Heart right ventricle (tissue), 16 donors: ENCODE results near the gene CLEC16A. TPM values are rescaled to one million over a fixed set of nuclear protein-coding genes. Genes with fewer than 3 reads are reported as not detected.

Experiments used
- ATAC-seq, 8 donors: fragments of 200-7000 bp; cut with Tn5 transposase; one replicate each; pipeline ENCODE4 v1.9.1; 2020; ENCODE audit warnings: mild to moderate bottlenecking in 8 of 8, moderate library complexity in 8 of 8, moderate number of reproducible peaks in 1 of 8
- DNase-seq, 2 donors: peaks; one replicate each; pipeline ENCODE4 v3.0.0-alpha.2; 2020
- H3K27ac ChIP-seq, 10 donors: fragments of 200-600 bp; sonication (generic) in 2 of 10; one replicate each; pipeline versions ENCODE4 v1.5.0 to v1.8.0; 2020 to 2022; ENCODE audit warnings: mild to moderate bottlenecking in 3 of 10
- H3K27me3 ChIP-seq, 7 donors: fragments of 200-600 bp; one replicate each; pipeline ENCODE4 v1.8.0; 2021 to 2022; ENCODE audit warnings: mild to moderate bottlenecking in 2 of 7
- H3K36me3 ChIP-seq, 9 donors: fragments of 200-600 bp; sonication (generic) in 1 of 9; one replicate each; pipeline versions ENCODE4 v1.5.0 to v1.8.0; 2020 to 2022; ENCODE audit warnings: mild to moderate bottlenecking in 2 of 9
- H3K4me1 ChIP-seq, 9 donors: fragments of 200-600 bp; sonication (generic) in 1 of 9; one replicate each; pipeline versions ENCODE4 v1.5.0 to v1.8.0; 2020 to 2022; ENCODE audit warnings: mild to moderate bottlenecking in 4 of 9
- H3K4me3 ChIP-seq, 10 donors: fragments of 200-600 bp; sonication (generic) in 2 of 10; one replicate each; pipeline versions ENCODE4 v1.5.0 to v1.8.0; 2020 to 2022; ENCODE audit warnings: mild to moderate bottlenecking in 7 of 10, moderate library complexity in 2 of 10
- H3K9me3 ChIP-seq, 11 donors: fragments of 200-600 bp in 10 of 11; sonication (generic) in 2 of 11; one replicate each; pipeline versions ENCODE4 v1.5.0 to v1.8.0; 2013 to 2022; ENCODE audit warnings: mild to moderate bottlenecking in 2 of 11, control low read depth in 1 of 11, moderate library complexity in 1 of 11
- CTCF ChIP-seq, 9 donors: fragments of 200-600 bp; sonication (generic) in 2 of 9; IDR thresholded peaks; one replicate each; pipeline versions ENCODE4 v1.5.0 to v1.8.0; 2021 to 2022; ENCODE audit warnings: antibody characterized with exemption in 9 of 9, mild to moderate bottlenecking in 5 of 9, moderate library complexity in 1 of 9
- WGBS, 2 donors: extraction: QIAGEN DNeasy Blood & Tissue Kit; methylation state at CpG; one replicate each; pipeline ENCODE4 v1.1.7; 2013; ENCODE audit warnings: inconsistent platforms in 1 of 2; 5-methylcytosine and 5-hydroxymethylcytosine counted together
- intact Hi-C, 10 donors: fragments of 100-400 bp; cut with DNase I; formaldehyde crosslinking; loops; one replicate each; pipeline versions ENCODE4 v1.11.1 to v1.14.2; 2022
- polyA plus RNA-seq, 2 donors: library from polyadenylated mRNA; stranded (reverse); fragments of 200-250 nt; gene quantifications; one replicate each; pipeline ENCODE4 v1.2.3, GENCODE V29; 2013
- total RNA-seq, 10 donors: library from RNA; stranded (reverse); fragmentation: NEBNext Ultra II Directional in 3 of 10; extraction: Animal tissue kit (Norgen Biotek cat#: 25700) in 3 of 10; gene quantifications; one replicate each; pipeline versions ENCODE4 v1.2.1 to v1.2.4, GENCODE V29; 2021 to 2023
- donor health status: Arrhythmogenic right ventricular cardiomyopathy.
- donor health status: ischemic (EF 13 %, LVEDD 7.1; RV severe dilation, severe dysfunction).
- donor health status: healthy with polysubstance abuse.
- donor health status: DM: no; HTN: yes; CAD: no.
- donor health status: DM: no; HTN: no; CAD: no.
- donor health status: ischemic (EF 25% LVEDD 6.9; RV normal size, moderate dysfunction).
- donor health status: ischemic (EF 25% LVEDD 5.7; RV mildly dilated, moderate dysfunction).
- donor health status: healthy.
- donor health status: DM: yes; HTN: yes; CAD: no.
- donor health status: Ischemic cardiomyopathy.
- donor health status: ischemic (EF 35%, LVEDD 5.7; RV mildly dilated, moderate dysfunction).
- donor health status: nonischemic (EF 11% LVEDD 7.7; RV severe dilation, severe dysfunction).
- donor health status: DM: yes; HTN: yes; CAD: no.
- donor health status: PGD.
- donor health status: ischemic (EF 29% LVEDD 5.4; RV normal size, mild dysfunction).
- donor health status: nonischemic (EF 23%, LVEDD 6.1; RV moderate dilation, normal function).

Gene CLEC16A
- total and polyA plus RNA-seq, 12 donors: 12.1 to 30.8 (median 23.0) TPM

DNA sequence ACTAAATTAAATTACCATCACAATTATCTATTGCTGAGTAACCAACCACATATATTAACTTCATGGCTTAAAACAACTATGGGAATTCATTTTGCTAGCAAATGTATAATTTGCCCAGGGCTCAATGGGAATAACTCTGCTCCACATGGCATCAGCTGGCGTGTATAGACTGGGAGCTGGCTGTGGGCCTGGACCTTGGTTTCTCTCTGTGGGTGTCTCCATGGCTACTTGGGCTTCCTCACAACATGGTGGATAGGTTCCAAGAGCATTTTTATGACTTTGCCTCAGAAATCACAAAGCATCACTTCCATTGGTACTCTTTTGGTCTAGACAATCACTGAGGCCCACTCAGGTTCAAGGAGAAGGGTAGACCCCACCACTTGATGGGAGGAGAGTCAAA is 166.8 kb downstream of the CLEC16A start:
- ATAC-seq (no peak), DNase-seq (no peak)
- no peaks in the 10 kb centered on the region for H3K27me3 ChIP-seq
- no peak overlapping the region for H3K27ac ChIP-seq
- H3K4me3 ChIP-seq: no peak overlapping the region
- TF ChIP-seq CTCF (IDR thresholded peaks at IDR 0.05): no peak
- H3K9me3 ChIP-seq: peaks cover 0 to 15% (median 8%) of the 10 kb centered on the region in 11 donors
- WGBS, 2 donors: 100% methylated on average over 1 of the region's 1 CpG
- peaks cover 0 to 14% (median 4%) of the 10 kb centered on the region in 9 donors for H3K36me3 ChIP-seq
- H3K4me1 ChIP-seq: peaks cover 0 to 23% (median 6%) of the 10 kb centered on the region in 9 donors
- intact Hi-C loops: no loop called here

- intact Hi-C loops: no loop called here
- DNase-seq: no peak
- no peak overlapping the region for H3K4me3 ChIP-seq
- no peak for ATAC-seq
- peaks cover 0 to 15% (median 8%) of the 10 kb centered on the region in 11 donors for H3K9me3 ChIP-seq
- H3K27me3 ChIP-seq: no peaks in the 10 kb centered on the region
- no peak overlapping the region for H3K27ac ChIP-seq
- WGBS, 2 donors: 97 to 98% methylated on average over 9 of the region's 9 CpGs
- H3K36me3 ChIP-seq: peaks cover 0 to 15% (median 6%) of the 10 kb centered on the region in 9 donors
- no peak for TF ChIP-seq CTCF (IDR thresholded peaks at IDR 0.05)
- H3K4me1 ChIP-seq: peaks cover 0 to 21% (median under 1%) of the 10 kb centered on the region in 9 donors
Observed at GRCh38 chr16:11111856-11112634, 167.7 kb downstream of the CLEC16A start.

DNA sequence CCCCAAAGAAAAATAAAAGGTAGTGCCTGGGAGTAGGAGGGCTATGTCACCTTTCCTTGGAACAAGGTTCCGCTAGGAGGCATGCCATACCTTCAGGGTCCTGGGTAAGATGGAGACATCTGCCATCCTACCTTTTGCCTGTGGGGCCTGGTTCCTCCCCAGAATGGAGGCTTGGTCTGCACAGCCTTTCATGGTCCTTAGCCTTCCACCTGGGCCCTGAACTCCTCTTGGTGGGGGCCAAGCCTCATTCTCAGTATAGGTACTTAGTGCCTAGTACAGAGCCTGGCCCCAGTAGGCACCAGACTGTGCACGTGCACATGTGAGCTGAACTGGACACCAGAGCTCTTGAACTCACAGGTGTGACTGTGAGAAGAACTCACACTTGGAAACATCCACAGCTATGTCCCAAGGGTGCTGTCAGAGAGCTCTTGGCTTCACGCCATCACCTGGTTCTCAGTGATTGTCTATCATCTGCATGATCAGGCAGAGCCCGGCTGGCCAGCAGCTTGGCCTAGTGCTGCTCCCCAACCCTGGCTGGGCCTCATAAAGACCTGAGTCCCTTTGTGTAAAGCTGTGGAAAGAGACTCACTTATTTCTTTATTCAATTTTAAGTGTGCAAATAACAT is 168.5 kb downstream of the CLEC16A start:
- H3K9me3 ChIP-seq: peaks cover 0 to 15% (median 8%) of the 10 kb centered on the region in 11 donors
- DNase-seq: no peak
- H3K27me3 ChIP-seq: no peaks in the 10 kb centered on the region
- no peak for TF ChIP-seq CTCF (IDR thresholded peaks at IDR 0.05)
- 79 to 86% methylated on average over 4 of the region's 4 CpGs for WGBS, 2 donors
- H3K4me1 ChIP-seq: peaks cover 0 to 21% (median 0%) of the 10 kb centered on the region in 9 donors
- H3K36me3 ChIP-seq: peaks cover 0 to 15% (median 6%) of the 10 kb centered on the region in 9 donors
- no peak overlapping the region for H3K4me3 ChIP-seq
- no peak for ATAC-seq
- intact Hi-C loops: no loop called here
- no peak overlapping the region for H3K27ac ChIP-seq

DNA sequence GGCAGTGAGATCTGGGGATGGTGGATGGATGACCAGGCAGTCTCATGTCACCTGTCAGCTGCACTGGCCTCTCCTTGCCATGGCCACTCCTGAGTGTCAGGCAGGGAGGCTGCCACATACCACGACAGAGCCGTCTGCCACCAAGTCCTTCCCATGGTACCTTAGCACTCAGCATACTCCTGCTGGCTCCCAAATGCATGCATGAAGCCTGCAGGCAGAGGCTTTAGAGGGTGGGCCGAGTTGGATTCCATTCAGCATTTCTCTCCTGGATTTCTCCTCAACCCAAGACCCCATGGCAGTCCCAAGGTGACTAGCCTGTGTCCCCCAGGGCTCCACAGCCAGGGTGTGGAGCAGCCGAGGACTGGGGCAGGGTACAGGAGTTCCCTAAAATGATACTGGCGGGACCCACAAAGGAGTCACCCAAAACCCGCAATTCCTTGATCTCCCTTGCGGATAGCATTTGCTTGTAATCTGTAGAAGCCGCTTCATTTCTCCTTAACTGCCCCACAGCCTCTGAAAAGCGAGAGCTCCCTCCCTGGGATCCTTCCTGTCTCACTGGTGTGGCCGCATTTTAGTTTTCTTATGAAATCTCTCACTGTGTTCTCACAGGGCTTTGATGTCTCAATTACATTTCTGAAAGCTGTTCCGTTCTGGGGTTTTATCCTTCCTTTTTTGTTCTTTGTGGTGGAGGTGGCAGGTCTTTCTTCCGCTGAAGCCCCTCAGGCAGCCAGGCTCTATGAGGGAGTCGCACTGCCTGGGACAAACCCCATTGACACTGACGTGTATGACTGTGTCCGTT is 170.2 kb downstream of the CLEC16A start:
- peak overlapping the region in 1 of 10 donors; percentile 66 for H3K27ac ChIP-seq
- TF ChIP-seq CTCF (IDR thresholded peaks at IDR 0.05): no peak

More for the DNA sequence above, 170.2 kb downstream of the CLEC16A start:
- intact Hi-C loops: no loop called here
- WGBS, 2 donors: 88 to 89% methylated on average over 15 of the region's 15 CpGs
- Histone ChIP-seq H3K4me3 (no peak overlapping the region), H3K36me3 (peaks cover 0 to 15% (median 6%) of the 10 kb centered on the region in 9 donors), H3K27me3 (no peaks in the 10 kb centered on the region), H3K4me1 (peaks cover 0 to 21% (median 0%) of the 10 kb centered on the region in 9 donors), H3K9me3 (peaks cover 0 to 15% (median 8%) of the 10 kb centered on the region in 11 donors)
- DNase-seq: no peak
- ATAC-seq: no peak
